ENCODE results near the gene CSRNP3. TPM values are rescaled to one million over a fixed set of nuclear protein-coding genes. Genes with fewer than 3 reads are reported as not detected.

Gene CSRNP3
- total RNA-seq, 1 experiment from 2014 or later = not detected

- in situ Hi-C loops (cut with HindIII; ENCODE audit: low pct_unique_long_range_greater_than_20kb, low sequenced_read_pairs) (no loop called here), intact Hi-C loops (cut with micrococcal nuclease; ENCODE audit: unreplicated experiment) (no loop called here)
- Histone ChIP-seq H3K27ac (ENCODE audit: low read length) (no peak overlapping the region), H3K9me3 (ENCODE audit: control insufficient read depth, insufficient read depth, low read depth, low read length) (no peaks in the 10 kb centered on the region), H3K27me3 (ENCODE audit: control insufficient read depth, insufficient read depth, low read length) (no peaks in the 10 kb centered on the region), H3K4me1 (ENCODE audit: control insufficient read depth, insufficient read depth, low read length) (no peaks in the 10 kb centered on the region), H3K4me3 (ENCODE audit: low read depth in 2 of 2, low read length in 2 of 2) (no peak overlapping the region), H3K36me3 (ENCODE audit: control insufficient read depth, insufficient read depth, low read length) (no peaks in the 10 kb centered on the region)
- ChIA-PET CTCF (no interaction called here), POLR2A (no interaction called here)
- BruUV-seq (replicated peaks) = no TSS peak
- no peak for DNase-seq (ENCODE audit: low read depth, low spot score)
- TF ChIP-seq CTCF (IDR thresholded peaks at IDR 0.05) (no peak), POLR2AphosphoS5 (IDR thresholded peaks at IDR 0.05; ENCODE audit: low read depth, low read length) (no peak), SIN3A (IDR thresholded peaks at IDR 0.05; ENCODE audit: borderline replicate concordance, insufficient read depth, low read depth, low read length) (no peak), REST (IDR thresholded peaks at IDR 0.05; ENCODE audit: insufficient read depth in 1 of 2, low read depth in 2 of 2, low read length in 1 of 2) (no peak), TCF7L2 (IDR thresholded peaks at IDR 0.05; ENCODE audit: low read depth, low read length) (no peak)
- no peak for ATAC-seq
Measured at GRCh38 chr2:165427686-165428085, 41.8 kb upstream of the CSRNP3 start.

DNA sequence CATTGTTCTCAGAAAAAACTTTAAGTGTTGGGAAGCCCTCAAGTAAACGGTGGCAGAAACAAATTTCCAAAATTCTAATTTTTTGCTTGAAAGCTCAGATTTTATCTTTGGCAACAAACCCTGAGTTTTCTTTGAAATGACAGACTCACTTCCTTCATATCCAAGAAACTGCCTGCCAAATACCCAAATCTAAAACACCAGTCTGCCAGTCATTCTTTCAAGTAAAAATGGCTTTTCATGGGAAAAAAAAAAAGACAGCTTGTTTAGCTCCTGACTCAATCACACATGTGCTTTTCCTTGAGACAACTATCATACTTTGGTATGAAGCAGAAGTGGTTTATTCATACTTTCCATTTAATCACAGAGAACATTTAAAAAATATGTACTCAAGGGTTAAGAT is 40.6 kb upstream of the CSRNP3 start:
- no peak for ATAC-seq
- DNase-seq (ENCODE audit: low read depth, low spot score) = no peak
- no peaks in the 10 kb centered on the region for H3K9me3 ChIP-seq (ENCODE audit: control insufficient read depth, insufficient read depth, low read depth, low read length)
- no peak overlapping the region for H3K4me3 ChIP-seq (ENCODE audit: low read depth in 2 of 2, low read length in 2 of 2)
- ChIA-PET POLR2A (no interaction called here), CTCF (no interaction called here)
- no TSS peak for BruUV-seq (replicated peaks)
- no peaks in the 10 kb centered on the region for H3K4me1 ChIP-seq (ENCODE audit: control insufficient read depth, insufficient read depth, low read length)
- H3K27me3 ChIP-seq (ENCODE audit: control insufficient read depth, insufficient read depth, low read length) = no peaks in the 10 kb centered on the region
- no peaks in the 10 kb centered on the region for H3K36me3 ChIP-seq (ENCODE audit: control insufficient read depth, insufficient read depth, low read length)
- intact Hi-C loops (cut with micrococcal nuclease; ENCODE audit: unreplicated experiment) = no loop called here
- TF ChIP-seq CTCF (IDR thresholded peaks at IDR 0.05) = no peak
- no peak for TF ChIP-seq SIN3A (IDR thresholded peaks at IDR 0.05; ENCODE audit: borderline replicate concordance, insufficient read depth, low read depth, low read length)
- TF ChIP-seq REST (IDR thresholded peaks at IDR 0.05; ENCODE audit: insufficient read depth in 1 of 2, low read depth in 2 of 2, low read length in 1 of 2) = no peak
- TF ChIP-seq POLR2AphosphoS5 (IDR thresholded peaks at IDR 0.05; ENCODE audit: low read depth, low read length) = no peak
- no peak for TF ChIP-seq TCF7L2 (IDR thresholded peaks at IDR 0.05; ENCODE audit: low read depth, low read length)
- in situ Hi-C loops (cut with HindIII; ENCODE audit: low pct_unique_long_range_greater_than_20kb, low sequenced_read_pairs) = no loop called here
- H3K27ac ChIP-seq (ENCODE audit: low read length) = no peak overlapping the region

Measured in Panc1 (cell line).